ENCODE results near the gene DLK1.

Gene DLK1

GRCh38 chr14:100733152-100733850, 6.6 kb downstream of the DLK1 start:
- FAIRE-seq, result no peak
- DNase-seq (ENCODE audit: low spot score), result no peak

GRCh38 chr14:100734031-100734990, 7.6 kb downstream of the DLK1 start:
- no peak for FAIRE-seq
- no peak for DNase-seq (ENCODE audit: low spot score)

GRCh38 chr14:100735271-100735670, 8.6 kb downstream of the DLK1 start:
- FAIRE-seq (no peak), DNase-seq (ENCODE audit: low spot score) (no peak)

GRCh38 chr14:100736269-100737180, 9.8 kb downstream of the DLK1 start:
- DNase-seq (ENCODE audit: low spot score) (no peak), FAIRE-seq (no peak)

- DNase-seq (ENCODE audit: low spot score) (no peak), FAIRE-seq (no peak)
Observed at GRCh38 chr14:100737526-100737925, 10.8 kb downstream of the DLK1 start.

- DNase-seq (ENCODE audit: low spot score) (no peak), FAIRE-seq (no peak)
Observed at GRCh38 chr14:100738269-100738691, 11.6 kb downstream of the DLK1 start.

- DNase-seq (ENCODE audit: low spot score) (no peak), FAIRE-seq (no peak)
Observed at GRCh38 chr14:100738704-100739131, 12.0 kb downstream of the DLK1 start.

GRCh38 chr14:100739306-100739705, 12.6 kb downstream of the DLK1 start:
- DNase-seq (ENCODE audit: low spot score) (no peak), FAIRE-seq (no peak)

- FAIRE-seq (no peak), DNase-seq (ENCODE audit: low spot score) (no peak)
Observed at GRCh38 chr14:100740196-100740825, 13.6 kb downstream of the DLK1 start.

GRCh38 chr14:100740929-100741328, 14.2 kb downstream of the DLK1 start:
- DNase-seq (ENCODE audit: low spot score) (no peak), FAIRE-seq (no peak)

- FAIRE-seq (no peak), DNase-seq (ENCODE audit: low spot score) (no peak)
Observed at GRCh38 chr14:100741966-100742365, 15.3 kb downstream of the DLK1 start.

GRCh38 chr14:100746326-100746725, 19.6 kb downstream of the DLK1 start:
- no peak for DNase-seq (ENCODE audit: low spot score)
- FAIRE-seq, result no peak

GRCh38 chr14:100747021-100747586, 20.4 kb downstream of the DLK1 start:
- FAIRE-seq, result no peak
- peak; percentile 12 for DNase-seq (ENCODE audit: low spot score)

GRCh38 chr14:100747736-100748135, 21.0 kb downstream of the DLK1 start:
- DNase-seq (ENCODE audit: low spot score) (no peak), FAIRE-seq (no peak)

GRCh38 chr14:100748403-100748802, 21.7 kb downstream of the DLK1 start:
- FAIRE-seq (no peak), DNase-seq (ENCODE audit: low spot score) (no peak)

- DNase-seq (ENCODE audit: low spot score) (no peak), FAIRE-seq (no peak)
Observed at GRCh38 chr14:100748944-100749343, 22.3 kb downstream of the DLK1 start.

- no peak for FAIRE-seq
- no peak for DNase-seq (ENCODE audit: low spot score)
Observed at GRCh38 chr14:100749967-100750597, 23.4 kb downstream of the DLK1 start.

GRCh38 chr14:100750762-100751699, 24.3 kb downstream of the DLK1 start:
- FAIRE-seq (no peak), DNase-seq (ENCODE audit: low spot score) (no peak)

GRCh38 chr14:100754020-100754419, 27.3 kb downstream of the DLK1 start:
- DNase-seq (ENCODE audit: low spot score) (no peak), FAIRE-seq (no peak)

All from urothelium cell line (cell line).